ENCODE measurements around the gene CAAP1. TPM values are rescaled to one million over a fixed set of nuclear protein-coding genes. Genes with fewer than 3 reads are reported as not detected.
"Not testable (repeated sequence)": the region's sequence is repeated elsewhere in the genome, so short reads cannot be mapped to it uniquely, and the experiment has no call there.

CAAP1 gene
- total RNA-seq, 2 donors from 2014 or later, result 28.8 to 38.0 TPM

DNA sequence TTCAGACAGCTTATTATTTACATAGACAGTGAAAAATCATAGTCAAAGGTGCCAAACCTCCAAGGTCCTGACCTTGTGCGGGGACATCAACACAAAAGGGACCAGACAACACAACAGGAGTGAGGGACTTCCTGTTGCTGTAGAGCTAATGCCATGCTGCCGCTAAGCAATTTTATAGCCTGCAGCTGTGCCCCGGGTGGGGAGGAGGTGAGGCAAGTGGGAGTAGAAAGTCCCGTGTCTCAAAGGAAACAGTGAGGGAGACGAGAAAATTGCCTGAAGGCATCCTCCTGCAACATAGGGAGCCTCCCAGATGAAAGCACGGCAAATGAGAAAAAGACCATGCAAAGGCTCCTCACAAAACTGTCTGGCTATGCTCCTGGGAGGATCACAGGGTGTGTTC, 58.8 kb downstream of the CAAP1 start:
- Histone ChIP-seq H3K27me3 (no peaks in the 10 kb centered on the region), H3K9me3 (no peaks in the 10 kb centered on the region), H3K4me3 (no peak overlapping the region), H3K4me1 (no peaks in the 10 kb centered on the region), H3K9ac (ENCODE audit: low read depth in 2 of 2, low read length in 2 of 2) (no peak overlapping the region), H3K36me3 (no peaks in the 10 kb centered on the region), H3K27ac (no peak overlapping the region)
- TF ChIP-seq, protein P1, sequence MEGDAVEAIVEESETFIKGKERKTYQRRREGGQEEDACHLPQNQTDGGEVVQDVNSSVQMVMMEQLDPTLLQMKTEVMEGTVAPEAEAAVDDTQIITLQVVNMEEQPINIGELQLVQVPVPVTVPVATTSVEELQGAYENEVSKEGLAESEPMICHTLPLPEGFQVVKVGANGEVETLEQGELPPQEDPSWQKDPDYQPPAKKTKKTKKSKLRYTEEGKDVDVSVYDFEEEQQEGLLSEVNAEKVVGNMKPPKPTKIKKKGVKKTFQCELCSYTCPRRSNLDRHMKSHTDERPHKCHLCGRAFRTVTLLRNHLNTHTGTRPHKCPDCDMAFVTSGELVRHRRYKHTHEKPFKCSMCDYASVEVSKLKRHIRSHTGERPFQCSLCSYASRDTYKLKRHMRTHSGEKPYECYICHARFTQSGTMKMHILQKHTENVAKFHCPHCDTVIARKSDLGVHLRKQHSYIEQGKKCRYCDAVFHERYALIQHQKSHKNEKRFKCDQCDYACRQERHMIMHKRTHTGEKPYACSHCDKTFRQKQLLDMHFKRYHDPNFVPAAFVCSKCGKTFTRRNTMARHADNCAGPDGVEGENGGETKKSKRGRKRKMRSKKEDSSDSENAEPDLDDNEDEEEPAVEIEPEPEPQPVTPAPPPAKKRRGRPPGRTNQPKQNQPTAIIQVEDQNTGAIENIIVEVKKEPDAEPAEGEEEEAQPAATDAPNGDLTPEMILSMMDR (IDR thresholded peaks at IDR 0.05), result no peak
- no peak for DNase-seq
- intact Hi-C loops (cut with DNase I), result no loop called here

DNA sequence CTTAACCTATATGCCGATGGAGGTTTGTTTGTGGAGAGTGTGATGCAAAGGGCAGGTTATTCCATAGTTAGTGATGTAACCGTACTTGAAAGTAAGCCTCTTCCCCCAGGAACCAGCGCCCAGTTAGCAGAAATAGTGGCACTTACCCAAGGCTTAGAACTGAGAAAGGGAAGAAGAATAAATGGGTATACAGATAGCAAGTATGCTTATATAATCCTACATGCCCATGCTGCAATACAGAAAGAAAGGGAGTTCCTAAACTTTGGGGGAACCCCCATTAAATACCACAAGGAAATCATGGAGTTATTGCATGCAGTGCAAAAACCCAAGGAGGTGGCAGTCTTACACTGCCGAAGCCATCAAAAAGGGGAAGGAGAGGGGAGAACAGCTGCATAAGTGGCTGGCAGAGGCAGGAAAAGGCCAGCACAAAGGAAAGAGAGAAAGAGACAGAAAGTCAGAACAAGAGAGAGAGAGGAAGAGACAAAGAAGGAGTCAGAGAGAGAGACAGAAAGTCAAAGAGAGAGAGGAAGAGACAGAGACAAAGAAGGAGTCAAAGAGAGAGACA, 64.1 kb downstream of the CAAP1 start:
- H3K27me3 ChIP-seq; H3K4me3 ChIP-seq; intact Hi-C loops (cut with DNase I); H3K4me1 ChIP-seq; H3K9ac ChIP-seq (ENCODE audit: low read depth in 2 of 2, low read length in 2 of 2); H3K27ac ChIP-seq; H3K36me3 ChIP-seq; DNase-seq; H3K9me3 ChIP-seq: not testable (repeated sequence)

DNA sequence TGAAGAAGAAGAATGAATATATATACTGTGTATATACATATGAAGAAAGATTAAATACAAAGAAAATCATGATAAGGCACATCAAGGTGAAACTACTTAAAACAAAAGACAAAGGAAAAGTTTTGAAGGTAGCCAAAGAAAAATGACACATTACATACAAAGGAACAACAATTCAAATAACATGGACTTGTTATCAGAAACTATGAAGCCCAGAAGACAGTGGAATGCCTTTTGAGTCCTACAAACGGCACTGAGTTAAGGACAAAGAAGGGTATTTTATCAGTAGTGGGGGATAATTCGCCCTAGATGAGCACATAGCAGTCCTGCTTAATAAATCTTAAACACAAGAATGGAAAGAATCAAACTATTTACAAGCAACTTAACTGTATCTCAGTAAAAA, 77.8 kb downstream of the CAAP1 start:
- H3K36me3 ChIP-seq, result no peaks in the 10 kb centered on the region
- no peak overlapping the region for H3K27ac ChIP-seq
- intact Hi-C loops (cut with DNase I), result no loop called here
- no peaks in the 10 kb centered on the region for H3K9me3 ChIP-seq
- H3K27me3 ChIP-seq, result no peaks in the 10 kb centered on the region
- no peak overlapping the region for H3K4me3 ChIP-seq
- no peak overlapping the region for H3K9ac ChIP-seq (ENCODE audit: low read depth in 2 of 2, low read length in 2 of 2)
- no peak for DNase-seq
- TF ChIP-seq, protein P1 (IDR thresholded peaks at IDR 0.05), result no peak
- no peaks in the 10 kb centered on the region for H3K4me1 ChIP-seq

DNA sequence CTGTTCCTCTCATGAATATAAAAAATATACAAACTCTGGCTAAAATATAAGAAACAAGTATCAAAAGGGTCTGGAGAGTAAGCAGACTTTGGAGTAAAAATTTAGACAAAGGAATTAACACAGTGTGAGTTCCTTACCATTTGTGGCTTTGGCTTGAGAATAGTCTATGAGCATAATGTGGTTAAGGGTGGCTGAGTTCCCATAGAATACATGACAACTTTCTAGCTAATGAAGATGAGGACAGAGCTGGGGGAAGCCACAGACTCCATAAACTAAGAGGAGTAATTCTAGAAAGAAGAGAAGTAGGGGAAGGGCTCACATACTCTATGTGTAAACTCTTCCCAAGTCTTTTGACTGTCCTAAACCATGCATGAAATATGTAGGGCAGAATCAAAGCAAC, 79.4 kb downstream of the CAAP1 start:
- no peak overlapping the region for H3K27ac ChIP-seq
- intact Hi-C loops (cut with DNase I), result no loop called here
- no peaks in the 10 kb centered on the region for H3K4me1 ChIP-seq
- no peaks in the 10 kb centered on the region for H3K36me3 ChIP-seq
- no peak overlapping the region for H3K9ac ChIP-seq (ENCODE audit: low read depth in 2 of 2, low read length in 2 of 2)
- no peak for DNase-seq
- no peaks in the 10 kb centered on the region for H3K9me3 ChIP-seq
- TF ChIP-seq, protein P1 (IDR thresholded peaks at IDR 0.05), result no peak
- H3K27me3 ChIP-seq, result no peaks in the 10 kb centered on the region
- no peak overlapping the region for H3K4me3 ChIP-seq

DNA sequence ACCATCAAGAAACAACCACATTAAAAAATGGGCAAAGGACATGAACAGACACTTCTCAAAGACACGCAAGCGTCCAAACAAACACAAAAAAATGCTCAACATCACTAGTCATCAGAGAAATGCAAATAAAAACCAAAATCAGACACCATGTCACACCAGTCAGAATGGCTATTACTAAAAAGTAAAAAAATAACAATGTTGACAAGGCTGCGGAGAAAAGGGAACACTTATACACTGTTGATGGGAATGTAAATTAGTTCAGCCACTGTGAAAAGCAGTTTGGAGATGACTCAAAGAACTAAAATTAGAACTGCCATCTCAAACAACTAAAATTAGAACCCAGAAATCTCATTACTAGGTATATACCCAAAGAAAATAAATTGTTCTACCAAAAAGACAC, 80.4 kb downstream of the CAAP1 start:
- no peak overlapping the region for H3K9ac ChIP-seq (ENCODE audit: low read depth in 2 of 2, low read length in 2 of 2)
- no peak overlapping the region for H3K4me3 ChIP-seq
- no peaks in the 10 kb centered on the region for H3K9me3 ChIP-seq
- TF ChIP-seq, protein P1 (IDR thresholded peaks at IDR 0.05), result no peak
- intact Hi-C loops (cut with DNase I), result no loop called here
- H3K4me1 ChIP-seq, result no peaks in the 10 kb centered on the region
- DNase-seq, result no peak
- no peak overlapping the region for H3K27ac ChIP-seq
- H3K36me3 ChIP-seq, result no peaks in the 10 kb centered on the region
- H3K27me3 ChIP-seq, result no peaks in the 10 kb centered on the region

DNA sequence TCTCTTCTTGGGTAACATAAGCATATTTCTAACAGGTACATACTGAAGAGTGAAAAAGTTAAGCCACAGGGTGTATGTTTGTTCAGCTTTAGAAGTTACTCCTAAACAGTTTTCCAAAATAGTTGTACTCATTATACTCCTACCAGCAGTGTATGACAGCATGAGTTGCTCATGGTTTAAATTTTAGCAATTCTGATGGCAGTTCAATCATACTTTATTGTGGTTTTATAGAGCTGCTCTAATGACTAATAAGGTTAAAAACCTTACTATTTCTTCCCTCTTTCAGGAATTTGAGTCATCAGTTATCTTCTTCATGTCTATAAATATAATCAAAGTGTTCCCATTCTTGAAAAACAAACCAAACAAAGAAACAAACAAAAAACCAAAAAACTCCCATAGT, 81.5 kb downstream of the CAAP1 start:
- TF ChIP-seq, protein P1 (IDR thresholded peaks at IDR 0.05), result no peak
- no peak for DNase-seq
- H3K36me3 ChIP-seq, result no peaks in the 10 kb centered on the region
- H3K27me3 ChIP-seq, result no peaks in the 10 kb centered on the region
- intact Hi-C loops (cut with DNase I), result no loop called here
- H3K9ac ChIP-seq (ENCODE audit: low read depth in 2 of 2, low read length in 2 of 2), result no peak overlapping the region
- H3K27ac ChIP-seq, result no peak overlapping the region
- H3K9me3 ChIP-seq, result no peaks in the 10 kb centered on the region
- no peak overlapping the region for H3K4me3 ChIP-seq
- no peaks in the 10 kb centered on the region for H3K4me1 ChIP-seq
